ENCODE measurements around the gene C20orf204. TPM values are rescaled to one million over a fixed set of nuclear protein-coding genes. Genes with fewer than 3 reads are reported as not detected.

C20orf204 gene
- total and polyA plus RNA-seq, 10 of the 15 experiments (the other 5 are each of a cell fraction or from before 2014, with no cell fraction given), result 0.24 to 56.0 (median 12.4) TPM

DNA sequence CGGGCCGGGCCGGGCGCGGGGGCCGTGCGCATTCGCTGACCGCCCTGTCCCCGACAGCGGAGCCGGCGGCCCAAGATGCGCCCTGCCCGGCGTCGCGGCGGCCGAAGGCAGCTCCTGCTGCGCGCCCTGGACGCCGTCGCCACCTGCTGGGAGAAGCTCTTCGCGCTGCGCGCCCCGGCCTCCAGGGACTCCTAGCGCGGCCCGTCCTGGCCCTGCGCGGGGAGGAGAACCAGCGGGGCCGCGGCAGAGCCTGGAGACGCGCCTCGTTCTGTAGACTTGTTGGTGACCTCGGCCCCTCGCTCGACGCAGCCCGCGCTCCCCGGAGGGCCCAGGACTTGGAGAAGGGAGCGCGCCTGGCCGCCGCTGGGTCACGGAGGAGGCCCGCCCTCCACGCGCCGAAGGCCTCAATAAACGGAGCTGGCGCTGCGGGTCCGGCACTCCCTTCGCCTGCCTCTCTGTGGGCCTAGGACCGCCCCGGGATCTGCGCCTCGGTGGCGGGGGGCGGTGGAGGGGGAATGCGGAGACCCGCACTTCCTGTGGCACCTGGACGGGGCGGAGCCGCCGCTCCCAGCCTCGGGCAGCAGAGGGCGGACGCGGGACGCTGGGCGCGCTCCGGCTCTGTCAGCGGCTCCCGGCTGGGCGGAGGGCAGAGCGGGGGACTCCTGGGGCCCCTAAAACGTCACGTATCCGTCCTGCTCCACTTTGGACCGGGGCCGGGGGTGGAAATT, 2.7 kb downstream of the C20orf204 start (continued):
- TF ChIP-seq, protein P1, sequence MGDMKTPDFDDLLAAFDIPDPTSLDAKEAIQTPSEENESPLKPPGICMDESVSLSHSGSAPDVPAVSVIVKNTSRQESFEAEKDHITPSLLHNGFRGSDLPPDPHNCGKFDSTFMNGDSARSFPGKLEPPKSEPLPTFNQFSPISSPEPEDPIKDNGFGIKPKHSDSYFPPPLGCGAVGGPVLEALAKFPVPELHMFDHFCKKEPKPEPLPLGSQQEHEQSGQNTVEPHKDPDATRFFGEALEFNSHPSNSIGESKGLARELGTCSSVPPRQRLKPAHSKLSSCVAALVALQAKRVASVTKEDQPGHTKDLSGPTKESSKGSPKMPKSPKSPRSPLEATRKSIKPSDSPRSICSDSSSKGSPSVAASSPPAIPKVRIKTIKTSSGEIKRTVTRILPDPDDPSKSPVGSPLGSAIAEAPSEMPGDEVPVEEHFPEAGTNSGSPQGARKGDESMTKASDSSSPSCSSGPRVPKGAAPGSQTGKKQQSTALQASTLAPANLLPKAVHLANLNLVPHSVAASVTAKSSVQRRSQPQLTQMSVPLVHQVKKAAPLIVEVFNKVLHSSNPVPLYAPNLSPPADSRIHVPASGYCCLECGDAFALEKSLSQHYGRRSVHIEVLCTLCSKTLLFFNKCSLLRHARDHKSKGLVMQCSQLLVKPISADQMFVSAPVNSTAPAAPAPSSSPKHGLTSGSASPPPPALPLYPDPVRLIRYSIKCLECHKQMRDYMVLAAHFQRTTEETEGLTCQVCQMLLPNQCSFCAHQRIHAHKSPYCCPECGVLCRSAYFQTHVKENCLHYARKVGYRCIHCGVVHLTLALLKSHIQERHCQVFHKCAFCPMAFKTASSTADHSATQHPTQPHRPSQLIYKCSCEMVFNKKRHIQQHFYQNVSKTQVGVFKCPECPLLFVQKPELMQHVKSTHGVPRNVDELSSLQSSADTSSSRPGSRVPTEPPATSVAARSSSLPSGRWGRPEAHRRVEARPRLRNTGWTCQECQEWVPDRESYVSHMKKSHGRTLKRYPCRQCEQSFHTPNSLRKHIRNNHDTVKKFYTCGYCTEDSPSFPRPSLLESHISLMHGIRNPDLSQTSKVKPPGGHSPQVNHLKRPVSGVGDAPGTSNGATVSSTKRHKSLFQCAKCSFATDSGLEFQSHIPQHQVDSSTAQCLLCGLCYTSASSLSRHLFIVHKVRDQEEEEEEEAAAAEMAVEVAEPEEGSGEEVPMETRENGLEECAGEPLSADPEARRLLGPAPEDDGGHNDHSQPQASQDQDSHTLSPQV (IDR thresholded peaks at IDR 0.05), result peak; percentile 62; the same call in 1 of the 2 replicates
- TF ChIP-seq NR2F1 (conservative IDR thresholded peaks at IDR 0.05), result peak; percentile 57; the same call in 1 of the 2 replicates
- peak; percentile 88 for TF ChIP-seq GATAD2B (conservative IDR thresholded peaks at IDR 0.05; ENCODE audit: low read depth)
- TF ChIP-seq, protein P2, sequence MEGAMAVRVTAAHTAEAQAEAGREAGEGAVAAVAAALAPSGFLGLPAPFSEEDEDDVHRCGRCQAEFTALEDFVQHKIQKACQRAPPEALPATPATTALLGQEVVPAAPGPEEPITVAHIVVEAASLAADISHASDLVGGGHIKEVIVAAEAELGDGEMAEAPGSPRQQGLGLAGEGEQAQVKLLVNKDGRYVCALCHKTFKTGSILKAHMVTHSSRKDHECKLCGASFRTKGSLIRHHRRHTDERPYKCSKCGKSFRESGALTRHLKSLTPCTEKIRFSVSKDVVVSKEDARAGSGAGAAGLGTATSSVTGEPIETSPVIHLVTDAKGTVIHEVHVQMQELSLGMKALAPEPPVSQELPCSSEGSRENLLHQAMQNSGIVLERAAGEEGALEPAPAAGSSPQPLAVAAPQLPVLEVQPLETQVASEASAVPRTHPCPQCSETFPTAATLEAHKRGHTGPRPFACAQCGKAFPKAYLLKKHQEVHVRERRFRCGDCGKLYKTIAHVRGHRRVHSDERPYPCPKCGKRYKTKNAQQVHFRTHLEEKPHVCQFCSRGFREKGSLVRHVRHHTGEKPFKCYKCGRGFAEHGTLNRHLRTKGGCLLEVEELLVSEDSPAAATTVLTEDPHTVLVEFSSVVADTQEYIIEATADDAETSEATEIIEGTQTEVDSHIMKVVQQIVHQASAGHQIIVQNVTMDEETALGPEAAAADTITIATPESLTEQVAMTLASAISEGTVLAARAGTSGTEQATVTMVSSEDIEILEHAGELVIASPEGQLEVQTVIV (IDR thresholded peaks at IDR 0.05; ENCODE audit: borderline replicate concordance, partially characterized antibody), result no peak
- 0 out of 3 replicates have a peak, but pooled peaks of 1 of the 2 experiments have one; percentile 18 for TF ChIP-seq EGR1 (IDR thresholded peaks at IDR 0.05; ENCODE audit: borderline replicate concordance in 1 of 2, low read depth in 2 of 2, low read length in 2 of 2)
- no peak for TF ChIP-seq TARDBP (IDR thresholded peaks at IDR 0.05; ENCODE audit: borderline replicate concordance)
- TF ChIP-seq IKZF1 (conservative IDR thresholded peaks at IDR 0.05), result peak; percentile 83
- peak; percentile 85 for TF ChIP-seq MEF2B (IDR thresholded peaks at IDR 0.05; ENCODE audit: partially characterized antibody, poor library complexity, severe bottlenecking)
- TF ChIP-seq MTA2 (IDR thresholded peaks at IDR 0.05; ENCODE audit: low read depth), result 0 out of 2 replicates have a peak, but pooled peaks have one; percentile 28
- no peak for TF ChIP-seq SUPT20H (IDR thresholded peaks at IDR 0.05; ENCODE audit: borderline replicate concordance, control insufficient read depth, low read depth, low read length)
- TF ChIP-seq SRF (IDR thresholded peaks at IDR 0.05; ENCODE audit: low read depth in 2 of 2, low read length in 2 of 2), result no peak
- TF ChIP-seq, protein P3, sequence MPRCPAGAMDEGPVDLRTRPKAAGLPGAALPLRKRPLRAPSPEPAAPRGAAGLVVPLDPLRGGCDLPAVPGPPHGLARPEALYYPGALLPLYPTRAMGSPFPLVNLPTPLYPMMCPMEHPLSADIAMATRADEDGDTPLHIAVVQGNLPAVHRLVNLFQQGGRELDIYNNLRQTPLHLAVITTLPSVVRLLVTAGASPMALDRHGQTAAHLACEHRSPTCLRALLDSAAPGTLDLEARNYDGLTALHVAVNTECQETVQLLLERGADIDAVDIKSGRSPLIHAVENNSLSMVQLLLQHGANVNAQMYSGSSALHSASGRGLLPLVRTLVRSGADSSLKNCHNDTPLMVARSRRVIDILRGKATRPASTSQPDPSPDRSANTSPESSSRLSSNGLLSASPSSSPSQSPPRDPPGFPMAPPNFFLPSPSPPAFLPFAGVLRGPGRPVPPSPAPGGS (IDR thresholded peaks at IDR 0.05; ENCODE audit: borderline replicate concordance, insufficient read depth, low read depth, low read length, poor library complexity, severe bottlenecking), result peak; percentile 53
- TF ChIP-seq, protein P4, sequence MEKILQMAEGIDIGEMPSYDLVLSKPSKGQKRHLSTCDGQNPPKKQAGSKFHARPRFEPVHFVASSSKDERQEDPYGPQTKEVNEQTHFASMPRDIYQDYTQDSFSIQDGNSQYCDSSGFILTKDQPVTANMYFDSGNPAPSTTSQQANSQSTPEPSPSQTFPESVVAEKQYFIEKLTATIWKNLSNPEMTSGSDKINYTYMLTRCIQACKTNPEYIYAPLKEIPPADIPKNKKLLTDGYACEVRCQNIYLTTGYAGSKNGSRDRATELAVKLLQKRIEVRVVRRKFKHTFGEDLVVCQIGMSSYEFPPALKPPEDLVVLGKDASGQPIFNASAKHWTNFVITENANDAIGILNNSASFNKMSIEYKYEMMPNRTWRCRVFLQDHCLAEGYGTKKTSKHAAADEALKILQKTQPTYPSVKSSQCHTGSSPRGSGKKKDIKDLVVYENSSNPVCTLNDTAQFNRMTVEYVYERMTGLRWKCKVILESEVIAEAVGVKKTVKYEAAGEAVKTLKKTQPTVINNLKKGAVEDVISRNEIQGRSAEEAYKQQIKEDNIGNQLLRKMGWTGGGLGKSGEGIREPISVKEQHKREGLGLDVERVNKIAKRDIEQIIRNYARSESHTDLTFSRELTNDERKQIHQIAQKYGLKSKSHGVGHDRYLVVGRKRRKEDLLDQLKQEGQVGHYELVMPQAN (conservative IDR thresholded peaks at IDR 0.05), result peak; percentile 76
- TF ChIP-seq, protein P5, sequence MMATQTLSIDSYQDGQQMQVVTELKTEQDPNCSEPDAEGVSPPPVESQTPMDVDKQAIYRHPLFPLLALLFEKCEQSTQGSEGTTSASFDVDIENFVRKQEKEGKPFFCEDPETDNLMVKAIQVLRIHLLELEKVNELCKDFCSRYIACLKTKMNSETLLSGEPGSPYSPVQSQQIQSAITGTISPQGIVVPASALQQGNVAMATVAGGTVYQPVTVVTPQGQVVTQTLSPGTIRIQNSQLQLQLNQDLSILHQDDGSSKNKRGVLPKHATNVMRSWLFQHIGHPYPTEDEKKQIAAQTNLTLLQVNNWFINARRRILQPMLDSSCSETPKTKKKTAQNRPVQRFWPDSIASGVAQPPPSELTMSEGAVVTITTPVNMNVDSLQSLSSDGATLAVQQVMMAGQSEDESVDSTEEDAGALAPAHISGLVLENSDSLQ (IDR thresholded peaks at IDR 0.05), result 0 out of 2 replicates have a peak, but pooled peaks have one; percentile 12
- TF ChIP-seq ZNF207 (IDR thresholded peaks at IDR 0.05; ENCODE audit: borderline replicate concordance), result peak; percentile 91
- TF ChIP-seq MEF2A (IDR thresholded peaks at IDR 0.05; ENCODE audit: insufficient read depth, low read depth, low read length), result 0 out of 2 replicates have a peak, but pooled peaks have one; percentile 38

Measured in GM12878 (cell line).